NCI-H2029 treated with DMSO at 0.1 percent for 48 hours (cell line): ENCODE results near the gene ZBTB4.

Source experiments
- DNase-seq: peaks from one replicate; lab custom pipeline; 2025; lab: John Stamatoyannopoulos, UW

ZBTB4 gene

DNA sequence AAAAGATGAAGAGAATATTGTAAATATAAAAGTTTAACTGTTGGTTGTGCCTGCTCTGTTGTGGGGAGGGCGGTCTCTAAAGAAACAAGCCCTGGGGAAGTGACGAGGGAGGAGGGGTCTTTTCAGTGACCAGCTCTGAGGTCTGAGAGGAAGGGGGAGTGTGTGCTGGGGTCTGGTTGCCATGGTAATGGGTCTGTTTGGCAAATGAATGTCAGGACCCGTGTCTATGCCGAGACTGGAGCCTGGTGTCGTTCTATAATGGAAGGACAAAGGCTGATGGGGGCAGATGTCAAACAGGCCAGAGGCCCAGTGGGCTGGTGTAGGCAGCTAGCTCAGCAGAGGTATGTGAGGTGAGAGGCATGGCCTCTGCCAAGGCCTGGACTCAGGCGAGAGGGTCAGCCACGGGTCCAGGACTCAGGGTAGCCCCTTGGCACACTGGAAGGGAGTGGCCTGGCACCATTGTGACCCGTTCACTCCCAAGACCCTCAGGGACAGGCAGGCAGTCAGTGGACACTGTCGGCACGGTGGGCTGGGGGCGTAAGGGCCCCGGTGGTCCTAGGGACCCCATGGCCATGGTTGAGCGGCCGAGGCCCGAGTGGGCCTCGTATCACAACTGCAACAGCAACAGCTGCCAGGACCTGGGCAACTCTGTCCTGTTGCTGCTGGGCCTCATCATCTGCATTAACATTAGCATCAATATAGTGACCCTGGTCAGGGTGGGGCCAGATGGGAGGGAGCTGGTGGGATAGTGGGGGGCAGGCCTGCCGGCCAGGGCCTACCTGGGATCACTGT is 59.4 kb downstream of the ZBTB4 start, which contains the start of gene SPEM1:
SPEM1 (plus strand) TSS at position 506 of the 792 bp plus-strand sequence; CDS start at position 567, 61 bp downstream.
- no peak for DNase-seq

DNA sequence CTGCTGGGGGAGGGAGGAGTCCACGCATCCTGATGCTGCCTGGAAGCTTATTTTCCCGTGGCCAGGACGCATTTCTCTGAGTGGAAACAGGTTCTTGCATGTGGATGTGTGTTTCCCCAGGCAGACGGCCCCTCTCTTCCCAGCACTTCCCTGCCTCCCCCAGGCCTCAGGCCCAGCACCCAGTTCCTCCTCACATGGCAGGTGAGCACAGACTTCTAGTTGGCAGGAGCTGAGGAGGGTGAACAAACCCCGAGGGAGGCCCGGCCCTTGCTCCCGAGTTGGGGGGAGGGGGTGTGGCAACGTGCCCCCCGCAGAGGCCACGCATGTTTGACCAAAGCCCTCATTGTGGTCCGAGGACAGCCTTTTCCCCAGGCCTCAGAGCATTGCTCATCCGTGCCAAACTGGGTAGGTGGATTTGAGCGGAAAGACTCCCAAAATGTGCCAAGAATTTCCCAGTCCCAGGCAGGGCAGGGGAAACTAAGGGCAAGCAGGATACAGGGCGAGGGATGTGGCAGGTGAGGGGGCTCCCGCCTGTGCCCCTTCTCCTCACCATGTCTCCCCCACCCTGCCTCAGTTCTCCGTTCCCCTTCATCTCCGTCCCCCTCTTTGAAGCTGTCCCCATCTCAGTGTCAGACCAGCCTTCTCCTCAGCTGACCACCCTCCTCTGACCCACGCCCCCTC is 60.8 kb downstream of the ZBTB4 start:
- DNase-seq, result no peak

DNA sequence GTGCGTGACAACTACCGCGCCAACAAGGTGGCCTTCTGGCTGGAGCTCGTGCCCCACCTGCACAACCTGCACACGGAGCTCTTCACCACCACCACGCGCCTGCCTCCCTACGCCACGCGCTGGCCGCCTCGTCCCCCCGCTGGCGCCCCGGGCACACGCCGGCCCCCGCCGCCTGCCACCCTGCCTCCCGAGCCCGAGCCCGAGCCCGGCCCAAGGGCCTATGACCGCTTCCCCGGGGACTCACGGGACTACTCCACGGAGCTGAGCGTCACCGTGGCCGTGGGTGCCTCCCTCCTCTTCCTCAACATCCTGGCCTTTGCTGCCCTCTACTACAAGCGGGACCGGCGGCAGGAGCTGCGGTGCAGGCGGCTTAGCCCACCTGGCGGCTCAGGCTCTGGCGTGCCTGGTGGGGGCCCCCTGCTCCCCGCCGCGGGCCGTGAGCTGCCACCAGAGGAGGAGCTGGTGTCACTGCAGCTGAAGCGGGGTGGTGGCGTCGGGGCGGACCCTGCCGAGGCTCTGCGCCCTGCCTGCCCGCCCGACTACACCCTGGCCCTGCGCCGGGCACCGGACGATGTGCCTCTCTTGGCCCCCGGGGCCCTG is 62.3 kb downstream of the ZBTB4 start:
- no peak for DNase-seq

DNA sequence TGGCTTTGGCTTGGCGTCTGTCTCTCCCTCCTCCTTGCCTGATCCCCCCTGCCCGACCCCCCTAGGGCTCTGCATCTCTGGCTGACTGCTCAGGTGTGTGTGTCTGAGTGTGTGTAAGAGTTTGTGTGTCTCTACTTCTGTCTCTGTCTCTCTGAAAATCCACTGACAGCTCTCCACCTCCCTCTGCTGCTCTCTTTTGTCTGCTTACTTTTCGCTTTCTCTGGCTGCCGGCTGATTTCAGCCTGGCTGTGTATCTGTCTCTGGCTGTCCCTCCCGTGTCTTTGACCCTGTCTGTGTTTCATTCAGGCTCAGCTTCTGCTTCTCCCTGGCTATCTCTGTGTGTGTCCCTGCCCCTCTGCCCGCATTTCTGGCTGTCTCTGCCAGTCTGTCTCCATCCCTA is 63.1 kb downstream of the ZBTB4 start:
- no peak for DNase-seq

DNA sequence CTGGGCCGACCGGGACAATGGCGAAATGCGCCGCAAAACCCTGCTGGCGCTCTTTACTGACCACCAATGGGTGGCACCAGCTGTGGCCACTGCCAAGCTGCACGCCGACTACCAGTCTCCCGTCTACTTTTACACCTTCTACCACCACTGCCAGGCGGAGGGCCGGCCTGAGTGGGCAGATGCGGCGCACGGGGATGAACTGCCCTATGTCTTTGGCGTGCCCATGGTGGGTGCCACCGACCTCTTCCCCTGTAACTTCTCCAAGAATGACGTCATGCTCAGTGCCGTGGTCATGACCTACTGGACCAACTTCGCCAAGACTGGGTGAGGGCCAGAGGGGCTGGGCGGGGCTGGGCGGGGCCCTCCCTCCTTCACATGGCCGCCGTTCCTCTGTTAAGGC is 63.6 kb downstream of the ZBTB4 start:
- no peak for DNase-seq

DNA sequence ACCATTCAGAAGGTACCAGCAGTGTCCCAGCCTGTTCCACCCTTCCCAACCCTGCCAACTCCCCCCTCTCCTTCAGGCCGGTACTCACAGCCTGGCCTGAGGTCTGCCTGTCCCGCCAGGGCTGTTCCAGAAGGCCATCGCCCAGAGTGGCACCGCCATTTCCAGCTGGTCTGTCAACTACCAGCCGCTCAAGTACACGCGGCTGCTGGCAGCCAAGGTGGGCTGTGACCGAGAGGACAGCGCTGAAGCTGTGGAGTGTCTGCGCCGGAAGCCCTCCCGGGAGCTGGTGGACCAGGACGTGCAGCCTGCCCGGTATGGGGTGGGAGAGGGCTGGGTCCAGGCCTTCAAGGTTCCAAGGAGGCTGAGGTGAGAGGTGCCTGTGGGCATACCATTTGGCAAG is 64.6 kb downstream of the ZBTB4 start:
- no peak for DNase-seq

DNA sequence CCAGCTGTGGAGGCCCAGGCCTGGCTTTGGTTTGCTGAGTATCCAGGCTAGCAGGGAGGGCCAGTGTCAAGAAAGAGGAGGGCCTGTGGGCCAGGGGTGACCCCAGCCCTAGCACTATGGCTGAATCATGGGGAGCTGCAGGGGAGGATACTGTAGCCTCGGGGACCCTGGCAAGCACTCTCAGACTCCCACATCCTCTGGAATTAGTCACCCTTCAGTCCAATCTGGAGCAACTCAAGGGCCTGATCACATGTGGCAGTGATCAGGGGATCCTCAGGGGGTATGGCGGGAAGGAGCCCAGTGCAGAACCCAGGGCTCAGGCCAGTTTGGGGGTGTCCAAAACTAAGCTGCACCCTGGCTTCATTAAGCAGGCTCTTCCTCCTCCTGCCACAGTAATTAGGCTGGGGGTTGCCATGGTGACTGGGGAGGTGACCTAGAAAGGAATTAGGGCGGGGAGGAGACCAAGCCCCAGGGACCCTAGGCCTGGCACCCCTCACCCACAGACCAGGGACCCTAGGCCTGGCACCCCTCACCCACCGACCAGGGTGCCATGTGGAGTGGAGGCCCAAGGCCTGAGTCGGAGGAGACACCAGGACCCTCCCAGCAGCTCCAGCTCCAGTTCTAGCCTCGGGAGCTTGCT is 66.0 kb downstream of the ZBTB4 start:
- no peak for DNase-seq

DNA sequence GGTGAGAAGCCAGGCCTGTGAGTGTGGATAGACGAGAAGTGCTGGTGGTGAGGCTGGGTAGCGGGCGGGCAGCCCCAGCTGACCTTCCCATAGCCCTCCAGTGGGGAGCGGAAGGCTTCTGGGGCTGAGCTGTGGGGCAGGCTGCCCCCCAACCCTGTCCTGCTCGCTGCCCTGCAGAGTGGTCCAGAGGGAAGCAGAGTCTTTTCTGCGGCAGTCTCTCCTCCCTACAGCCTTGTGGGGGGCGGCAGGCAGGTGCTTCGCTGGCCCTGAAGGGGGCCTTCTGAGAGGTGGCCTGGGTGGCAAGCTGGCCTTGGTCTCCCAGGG is 68.0 kb downstream of the ZBTB4 start:
- DNase-seq, result no peak

DNA sequence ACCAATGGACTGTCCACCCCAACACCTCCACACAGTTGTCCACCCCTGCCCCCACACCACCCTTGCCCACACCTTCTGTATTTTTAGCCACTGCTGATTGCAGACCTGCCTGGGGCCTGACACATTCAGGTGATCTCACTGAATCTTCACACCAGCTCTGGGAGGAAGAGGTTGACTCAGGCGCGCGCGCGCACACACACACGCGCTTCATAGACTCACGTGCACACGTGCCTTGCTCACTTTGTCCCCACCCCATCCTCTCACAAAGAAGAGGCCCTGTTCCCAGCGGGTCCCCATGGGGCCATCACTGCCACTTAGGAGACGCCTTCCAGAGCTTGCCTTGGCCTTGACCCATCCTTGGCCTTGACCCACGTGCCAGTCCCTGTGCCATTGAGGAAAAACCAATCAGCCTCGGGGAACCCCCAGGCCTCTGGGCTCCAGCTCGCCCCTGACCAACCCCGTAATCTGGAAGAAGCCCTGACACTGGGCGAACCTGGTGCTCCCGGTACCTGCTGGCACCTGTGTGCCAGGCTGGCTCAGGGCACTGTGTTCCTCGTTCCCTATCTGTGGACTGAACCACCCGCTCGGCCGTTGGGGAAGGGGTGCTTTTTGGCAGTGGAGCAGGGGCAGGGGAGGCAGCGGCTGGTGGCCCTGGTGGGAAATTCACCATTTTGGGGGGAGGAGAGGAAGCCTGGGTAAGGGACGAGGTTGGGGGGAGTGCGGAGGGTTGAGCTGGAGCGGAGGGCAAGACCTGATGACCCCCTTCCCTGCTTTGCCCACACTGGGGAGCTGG is 68.6 kb downstream of the ZBTB4 start:
- no peak for DNase-seq

DNA sequence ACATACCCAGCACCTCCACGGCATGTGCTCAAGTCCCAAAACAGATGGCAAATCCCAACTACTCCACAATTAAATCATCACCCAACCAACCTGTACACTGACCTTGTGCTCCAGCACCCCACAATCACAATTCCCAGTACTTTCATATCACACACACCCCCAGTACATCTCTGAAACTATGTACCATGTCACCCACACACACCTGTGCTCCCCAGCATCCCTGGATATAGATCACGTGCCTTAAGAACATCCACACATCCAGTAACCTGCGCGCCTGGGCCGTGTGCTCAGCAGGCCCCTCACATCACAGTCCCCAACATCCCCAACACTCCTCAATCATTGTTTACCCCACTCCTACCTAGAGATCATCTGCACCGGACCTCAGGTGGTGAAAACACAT is 69.7 kb downstream of the ZBTB4 start:
- no peak for DNase-seq
